Esophagus squamous epithelium (tissue), 4 donors: ENCODE results near the gene SOX6.

Experiments used
- CTCF ChIP-seq, 6 experiments: fragments of 450-650 bp in 4 of 6; fragments of 200-600 bp in 2 of 6; sonication (generic) in 2 of 6; IDR thresholded peaks; one replicate each; pipeline ENCODE4 v1.5.1; 2016 to 2019; ENCODE audit warnings: antibody characterized with exemption in 6 of 6, mild to moderate bottlenecking in 4 of 6, moderate library complexity in 4 of 6
- POLR2A ChIP-seq, 4 donors: fragments of 450-650 bp; IDR thresholded peaks; one replicate each; pipeline ENCODE4 v1.6.1; 2017; ENCODE audit warnings: antibody characterized with exemption in 4 of 4, mild to moderate bottlenecking in 4 of 4, moderate library complexity in 3 of 4

- TF ChIP-seq CTCF (IDR thresholded peaks at IDR 0.05) (no peak), POLR2A (IDR thresholded peaks at IDR 0.05) (no peak)
Observed at GRCh38 chr11:16223558-16223957, 132.8 kb downstream of the SOX6 start.
